22Rv1 (cell line): ENCODE measurements around the gene DTX1.

ENCODE experiments used
- H3K27ac ChIP-seq: fragments of 450-650 bp; 2 replicates; pipeline ENCODE4 v1.5.1; 2017
- ZFX ChIP-seq: fragments of 450-650 bp; IDR thresholded peaks from 2 replicates; pipeline ENCODE4 v1.6.1; 2017; ENCODE audit warnings: antibody characterized with exemption, borderline replicate concordance
- TF ChIP-seq, protein P1 (sequence below): fragments of 450-650 bp; IDR thresholded peaks from 2 replicates; pipeline ENCODE4 v1.5.1; 2017; ENCODE audit warnings: mild to moderate bottlenecking

The DTX1 gene

DNA sequence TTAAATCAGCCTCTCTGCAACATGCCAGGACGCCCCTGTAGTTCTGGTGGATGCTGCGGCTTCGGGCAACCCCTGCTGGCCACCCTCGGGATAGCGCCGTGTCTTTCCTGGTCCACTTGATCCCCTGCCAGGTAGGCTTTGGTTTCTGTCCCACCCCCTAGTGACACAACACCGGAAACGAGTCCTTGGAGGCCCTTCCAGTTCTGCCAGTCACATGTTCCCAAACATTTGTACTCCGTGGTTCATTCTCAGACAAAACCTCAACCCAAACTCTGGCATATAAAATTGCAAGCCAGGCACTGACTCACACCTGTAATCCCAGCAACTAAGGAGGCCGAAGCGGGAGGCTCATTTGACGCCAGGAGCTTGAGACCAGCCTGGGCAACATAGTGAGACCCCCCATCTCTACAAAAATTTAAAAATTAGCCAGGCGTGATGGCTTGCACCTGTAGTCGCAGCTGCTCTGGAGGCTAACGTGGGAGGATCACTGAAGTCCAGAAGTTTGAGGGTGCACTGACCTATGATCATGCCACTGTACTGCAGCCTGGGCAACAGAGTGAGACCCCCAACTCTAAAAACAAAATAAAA, 42.0 kb downstream of the DTX1 start:
- TF ChIP-seq, protein P1, sequence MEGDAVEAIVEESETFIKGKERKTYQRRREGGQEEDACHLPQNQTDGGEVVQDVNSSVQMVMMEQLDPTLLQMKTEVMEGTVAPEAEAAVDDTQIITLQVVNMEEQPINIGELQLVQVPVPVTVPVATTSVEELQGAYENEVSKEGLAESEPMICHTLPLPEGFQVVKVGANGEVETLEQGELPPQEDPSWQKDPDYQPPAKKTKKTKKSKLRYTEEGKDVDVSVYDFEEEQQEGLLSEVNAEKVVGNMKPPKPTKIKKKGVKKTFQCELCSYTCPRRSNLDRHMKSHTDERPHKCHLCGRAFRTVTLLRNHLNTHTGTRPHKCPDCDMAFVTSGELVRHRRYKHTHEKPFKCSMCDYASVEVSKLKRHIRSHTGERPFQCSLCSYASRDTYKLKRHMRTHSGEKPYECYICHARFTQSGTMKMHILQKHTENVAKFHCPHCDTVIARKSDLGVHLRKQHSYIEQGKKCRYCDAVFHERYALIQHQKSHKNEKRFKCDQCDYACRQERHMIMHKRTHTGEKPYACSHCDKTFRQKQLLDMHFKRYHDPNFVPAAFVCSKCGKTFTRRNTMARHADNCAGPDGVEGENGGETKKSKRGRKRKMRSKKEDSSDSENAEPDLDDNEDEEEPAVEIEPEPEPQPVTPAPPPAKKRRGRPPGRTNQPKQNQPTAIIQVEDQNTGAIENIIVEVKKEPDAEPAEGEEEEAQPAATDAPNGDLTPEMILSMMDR: peak; percentile 98
- TF ChIP-seq ZFX: no peak
- peak overlapping the region; percentile 72 for H3K27ac ChIP-seq

DNA sequence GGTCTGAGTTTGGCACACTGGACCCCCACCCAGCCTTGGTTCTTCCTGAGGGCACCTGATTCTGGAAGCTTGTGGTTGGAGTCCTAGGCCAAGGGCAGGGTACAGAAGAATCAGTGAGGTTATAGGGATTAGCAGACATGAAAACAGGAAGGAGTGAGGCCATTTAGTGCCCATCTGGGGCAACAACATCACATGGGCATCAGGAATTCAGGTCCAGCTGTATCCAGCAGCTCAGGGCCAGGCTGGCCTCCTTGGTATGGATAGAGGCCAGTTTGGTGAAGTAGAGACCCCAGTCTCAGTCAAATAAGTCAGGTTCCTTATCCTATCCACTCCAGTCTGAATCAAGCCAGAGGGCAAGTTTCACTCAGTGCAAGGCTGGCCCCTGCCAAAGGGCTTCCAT, 42.8 kb downstream of the DTX1 start:
- TF ChIP-seq ZFX: no peak
- TF ChIP-seq, protein P1: no peak
- 0 out of 2 replicates have a peak overlapping the region, but pooled peaks have one; percentile 72 for H3K27ac ChIP-seq

DNA sequence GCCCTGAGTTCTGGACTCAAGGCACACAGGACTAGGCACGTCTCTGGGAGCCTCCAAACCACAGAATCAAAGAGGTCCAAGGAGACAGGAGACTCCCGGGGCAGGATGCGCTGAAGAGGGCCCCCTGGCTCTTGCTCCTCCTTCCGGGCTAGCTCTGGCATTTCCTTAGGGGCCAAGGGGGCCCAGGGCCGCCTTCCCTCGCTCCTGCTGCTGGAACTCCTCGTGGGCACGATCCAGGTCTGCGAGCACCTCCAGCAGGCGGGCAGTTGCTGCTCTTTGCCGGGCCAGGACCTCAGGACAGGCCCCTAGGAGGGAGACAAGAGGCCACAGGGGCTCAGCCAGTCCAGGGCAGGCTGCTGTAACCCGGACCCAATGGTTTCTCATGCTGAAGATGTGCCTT, 43.2 kb downstream of the DTX1 start:
- TF ChIP-seq ZFX: no peak
- TF ChIP-seq, protein P1: no peak
- no peak overlapping the region for H3K27ac ChIP-seq

DNA sequence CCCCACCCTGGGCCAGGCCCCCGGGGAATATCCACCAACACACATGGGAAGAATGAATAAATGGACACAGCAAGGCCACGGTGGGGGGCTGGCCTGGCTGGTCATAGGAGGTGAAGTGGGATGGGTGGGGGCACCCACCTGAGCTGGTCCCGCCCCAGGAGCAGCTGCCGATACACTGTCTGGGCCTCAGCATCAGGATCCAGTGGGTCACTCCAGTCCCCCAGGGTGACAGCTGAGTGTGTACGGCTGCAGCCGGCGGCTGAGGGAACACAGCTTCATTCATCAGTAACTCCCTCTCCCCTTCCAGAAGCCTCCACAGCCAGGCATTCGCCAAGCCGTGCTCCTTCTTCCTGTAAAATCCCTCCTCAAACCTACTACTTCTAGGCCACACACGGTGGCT, 45.2 kb downstream of the DTX1 start:
- TF ChIP-seq, protein P1: no peak
- no peak for TF ChIP-seq ZFX
- H3K27ac ChIP-seq: no peak overlapping the region

DNA sequence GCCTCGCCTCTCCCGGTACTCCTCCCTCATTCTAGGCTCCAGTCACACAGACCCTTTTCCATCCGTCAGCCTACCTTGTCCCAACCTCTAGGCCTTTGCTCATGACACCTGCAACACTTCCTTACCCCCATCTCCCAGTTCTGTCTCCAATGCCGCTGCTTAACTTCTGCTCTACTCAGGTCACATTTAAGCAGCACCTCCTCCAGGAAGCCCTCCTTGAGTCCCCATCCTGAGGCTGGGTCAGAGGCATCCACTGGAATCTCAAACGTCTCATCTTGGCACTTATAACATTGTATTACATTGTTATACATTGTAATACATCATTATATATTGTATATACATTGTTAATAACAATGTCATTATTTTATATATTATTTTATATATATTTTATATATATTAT, 46.3 kb downstream of the DTX1 start:
- TF ChIP-seq, protein P1: no peak
- no peak for TF ChIP-seq ZFX
- H3K27ac ChIP-seq: no peak overlapping the region

DNA sequence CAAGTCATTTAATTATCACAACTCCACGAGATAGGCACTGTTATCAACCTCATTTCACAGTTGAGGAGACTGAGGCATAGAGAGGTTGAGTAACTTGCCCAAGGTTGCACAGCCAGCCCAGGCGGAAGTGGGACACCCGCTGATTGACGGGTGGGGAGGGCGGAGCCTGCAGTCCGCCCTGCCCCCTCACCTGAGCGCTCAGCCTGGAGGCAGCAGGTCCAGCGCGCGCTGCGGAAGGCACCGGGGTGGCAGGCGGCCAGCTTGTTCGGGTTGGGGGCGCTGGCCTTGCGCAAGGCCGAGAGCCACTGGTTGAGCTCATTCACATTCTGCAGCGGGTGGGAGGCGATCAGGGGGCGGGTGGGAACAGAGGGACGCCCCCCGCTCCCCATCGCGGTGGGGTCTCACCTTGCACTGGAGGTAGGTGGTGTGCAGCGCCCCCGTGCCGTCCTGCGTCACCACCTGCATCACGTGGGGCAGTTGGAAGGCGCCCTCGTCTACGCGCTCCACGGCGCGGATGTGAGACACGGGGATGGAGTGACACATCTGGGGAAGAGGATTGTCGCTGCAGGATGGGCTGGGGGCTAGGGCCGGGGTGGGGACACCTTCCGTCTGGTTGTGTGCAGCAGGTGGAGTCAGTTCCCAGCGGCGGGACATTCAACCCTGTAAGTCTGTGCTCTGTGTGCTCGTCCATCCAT, 47.4 kb downstream of the DTX1 start:
- H3K27ac ChIP-seq: 0 out of 2 replicates have a peak overlapping the region, but pooled peaks have one; percentile 20
- no peak for TF ChIP-seq ZFX
- TF ChIP-seq, protein P1: peak; percentile 51

DNA sequence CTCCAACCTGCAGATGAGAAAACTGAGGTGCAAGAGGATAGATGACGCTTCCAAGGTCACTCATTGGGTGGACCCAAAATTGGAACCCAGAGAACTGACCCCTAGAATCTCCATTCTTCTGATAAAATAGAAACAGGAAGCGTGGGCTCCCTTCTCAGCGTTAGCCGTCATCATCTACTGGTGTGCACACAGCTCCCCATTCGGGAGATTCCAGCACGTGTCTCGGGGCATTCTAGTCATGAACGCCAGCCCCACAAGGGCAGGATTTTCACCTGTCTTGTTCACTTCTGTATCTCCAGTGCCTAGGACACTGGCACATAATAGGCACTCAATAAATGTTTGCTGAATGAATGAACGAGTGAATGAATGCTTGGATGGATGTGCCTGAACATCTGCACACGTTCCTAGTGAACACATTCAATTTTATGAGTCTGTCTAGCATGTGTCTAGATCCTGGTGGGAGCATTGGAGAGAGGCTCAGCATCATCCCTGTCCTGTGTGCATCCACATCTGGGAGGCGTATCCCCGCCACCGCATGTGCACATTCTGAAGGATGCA, 48.5 kb downstream of the DTX1 start:
- TF ChIP-seq, protein P1: no peak
- TF ChIP-seq ZFX: no peak
- no peak overlapping the region for H3K27ac ChIP-seq
